GM12892 (cell line): ENCODE data around the gene B9D1.

Source experiments
- POLR2A ChIP-seq: IDR thresholded peaks from 2 replicates; pipeline ENCODE4 v1.6.1; 2011; ENCODE audit warnings: low read depth, low read length, control low read depth
- POLR2AphosphoS5 ChIP-seq: IDR thresholded peaks from 2 replicates; pipeline ENCODE4 v1.6.1; 2011; ENCODE audit warnings: low read depth, low read length, control low read depth

GRCh38 chr17:19366637-19366972 lies 4.1 kb upstream of the B9D1 start:
- TF ChIP-seq POLR2A (no peak), POLR2AphosphoS5 (no peak)
